ENCODE results near the gene COL5A1. TPM values are rescaled to one million over a fixed set of nuclear protein-coding genes. Genes with fewer than 3 reads are reported as not detected.

The COL5A1 gene
- total RNA-seq, 1 donor from 2014 or later, result 18.7 TPM

DNA sequence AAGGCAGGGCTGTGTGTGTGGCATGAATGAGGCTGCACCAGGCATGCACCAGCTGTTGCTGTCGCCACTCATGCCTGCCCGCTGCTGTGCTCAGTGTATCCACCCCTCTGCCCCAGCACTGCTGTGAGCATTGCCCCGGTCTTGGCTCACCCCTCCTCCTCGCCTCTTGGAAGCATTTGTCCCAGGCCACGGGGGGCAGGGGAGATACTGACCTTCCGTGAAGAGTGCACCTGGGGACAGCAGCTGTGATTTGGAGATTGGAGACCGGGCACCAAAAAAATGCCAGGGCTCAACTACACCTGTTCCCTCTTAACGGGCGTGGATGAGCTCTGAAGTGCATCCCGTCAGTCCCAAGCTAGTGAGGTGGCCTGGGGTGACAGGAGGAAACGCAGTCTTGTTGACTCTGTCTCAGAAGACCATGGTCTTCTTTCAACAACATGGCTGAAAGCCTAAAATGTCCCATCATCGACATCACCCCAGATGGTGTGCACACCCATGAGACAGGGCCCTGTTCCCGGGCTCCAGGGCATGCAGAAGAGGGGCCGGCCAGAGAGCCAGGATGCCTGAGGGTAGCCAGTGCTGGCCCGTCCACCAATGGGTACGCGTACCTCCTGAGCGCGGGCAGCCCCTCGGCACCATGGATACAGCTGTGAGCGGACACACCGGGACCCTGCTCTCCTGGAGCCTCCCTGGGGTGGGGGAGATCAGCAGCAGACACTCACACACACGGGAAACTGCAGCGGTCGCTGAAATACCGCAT lies 115.8 kb downstream of the COL5A1 start:
- intact Hi-C loops (cut with DNase I), result no loop called here
- DNase-seq (ENCODE audit: missing footprints), result no peak
- no peak for ATAC-seq

GRCh38 chr9:134758949-134759607 lies 117.5 kb downstream of the COL5A1 start:
- DNase-seq (ENCODE audit: missing footprints), result no peak
- intact Hi-C loops (cut with DNase I), result no loop called here
- no peak for ATAC-seq

GRCh38 chr9:134759913-134760312 lies 118.3 kb downstream of the COL5A1 start:
- DNase-seq (ENCODE audit: missing footprints), result no peak
- no peak for ATAC-seq
- intact Hi-C loops (cut with DNase I), result no loop called here

DNA sequence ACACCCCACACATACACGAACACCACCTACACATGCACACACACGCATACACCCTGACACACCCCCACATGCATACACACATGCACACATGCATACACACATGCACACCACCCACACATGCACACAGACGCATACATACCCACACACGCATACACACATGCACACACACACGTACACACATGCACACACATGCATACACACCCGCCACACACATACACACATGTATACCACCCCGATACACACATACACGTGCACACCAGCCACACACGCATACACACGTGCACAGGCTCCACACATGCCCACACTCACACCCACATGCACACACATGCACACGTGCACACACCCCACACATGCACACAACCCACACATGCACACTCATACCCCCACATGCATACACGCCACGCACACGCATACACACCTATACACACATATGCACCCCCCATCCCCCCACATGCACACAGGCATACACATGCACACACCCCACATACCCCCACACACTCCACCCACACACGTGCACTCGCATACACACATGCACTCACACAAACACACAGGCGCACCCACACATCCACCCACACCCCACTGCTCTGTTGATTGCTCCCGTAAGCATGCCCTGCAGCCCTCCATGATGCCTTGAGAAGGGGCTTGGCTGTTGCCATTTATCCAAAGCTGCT lies 119.3 kb downstream of the COL5A1 start:
- ATAC-seq (no peak), DNase-seq (ENCODE audit: missing footprints) (no peak)
- intact Hi-C loops (cut with DNase I), result no loop called here

GRCh38 chr9:134764473-134765269 lies 123.1 kb downstream of the COL5A1 start:
- ATAC-seq (no peak), DNase-seq (ENCODE audit: missing footprints) (no peak)
- intact Hi-C loops (cut with DNase I), result no loop called here

DNA sequence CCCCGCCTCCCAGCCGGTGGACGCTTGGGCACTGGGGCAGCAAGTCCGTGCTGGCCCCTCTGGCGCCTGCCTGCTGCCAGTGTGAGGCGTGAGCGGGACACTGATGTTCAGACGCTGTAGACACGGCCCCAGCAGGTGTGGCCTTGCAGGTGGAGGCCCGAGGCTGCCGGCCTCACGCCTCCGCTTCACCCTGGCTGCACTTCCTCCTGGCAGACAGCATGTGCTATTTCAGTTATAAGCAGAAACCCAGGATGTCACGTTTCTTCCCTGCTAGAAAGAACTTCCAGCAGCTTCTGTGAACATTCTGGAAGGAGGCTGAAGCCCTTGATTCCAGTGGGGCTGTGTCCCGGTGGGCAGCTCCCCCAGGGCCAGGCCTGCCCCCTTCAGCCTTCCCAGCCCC lies 124.2 kb downstream of the COL5A1 start:
- ATAC-seq (no peak), DNase-seq (ENCODE audit: missing footprints) (no peak)
- intact Hi-C loops (cut with DNase I), result no loop called here

- DNase-seq (ENCODE audit: missing footprints) (no peak), ATAC-seq (no peak)
- intact Hi-C loops (cut with DNase I), result no loop called here
Measured at GRCh38 chr9:134766587-134766986, 125.0 kb downstream of the COL5A1 start.

DNA sequence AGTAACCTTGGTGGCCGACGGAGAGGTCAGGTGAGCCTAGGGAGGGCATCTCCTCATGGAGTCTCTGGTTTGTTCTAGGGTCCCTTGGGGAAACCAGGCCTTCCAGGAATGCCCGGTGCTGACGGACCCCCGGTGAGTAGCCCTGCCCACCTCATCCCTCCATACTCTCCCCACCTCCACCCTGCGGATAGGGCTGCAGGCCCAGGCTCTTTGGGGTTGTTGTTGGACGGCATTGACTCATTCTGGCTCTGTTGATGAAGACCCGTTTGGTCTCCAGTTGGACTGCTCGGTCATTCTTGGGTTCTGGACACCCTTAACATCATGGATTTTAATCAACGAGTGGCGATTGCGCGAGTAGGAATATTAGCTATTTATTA lies 126.7 kb downstream of the COL5A1 start:
- DNase-seq (ENCODE audit: missing footprints), result no peak
- peak; percentile 33 for ATAC-seq
- intact Hi-C loops (cut with DNase I), result no loop called here

GRCh38 chr9:134768709-134769351 lies 127.2 kb downstream of the COL5A1 start:
- peak; percentile 77 for ATAC-seq
- DNase-seq (ENCODE audit: missing footprints), result no peak
- intact Hi-C loops (cut with DNase I), result no loop called here

- ATAC-seq (no peak), DNase-seq (ENCODE audit: missing footprints) (no peak)
- intact Hi-C loops (cut with DNase I), result no loop called here
Measured at GRCh38 chr9:134770972-134771971, 129.7 kb downstream of the COL5A1 start.

- ATAC-seq (no peak), DNase-seq (ENCODE audit: missing footprints) (no peak)
- intact Hi-C loops (cut with DNase I), result no loop called here
Measured at GRCh38 chr9:134772331-134772730, 130.7 kb downstream of the COL5A1 start.

DNA sequence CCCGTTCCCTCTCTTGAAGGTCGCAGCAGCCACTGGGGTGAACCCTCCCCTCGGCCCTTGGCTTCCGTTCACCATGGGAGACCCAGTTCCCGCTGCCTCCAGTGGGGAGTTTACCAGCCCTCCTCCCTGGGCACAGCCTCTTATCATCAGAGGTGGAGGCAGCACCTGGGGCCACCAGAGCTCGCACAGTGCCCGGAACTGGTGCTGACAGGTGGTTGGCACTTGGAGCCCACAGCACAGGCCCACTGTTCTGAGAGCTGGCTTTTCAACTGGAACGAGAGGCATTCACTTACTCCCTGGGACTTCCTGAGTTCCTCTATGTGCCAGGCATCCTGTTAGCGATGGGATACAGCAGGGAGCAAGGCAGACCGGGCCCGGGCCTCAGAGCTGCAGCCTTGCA lies 132.2 kb downstream of the COL5A1 start:
- DNase-seq (ENCODE audit: missing footprints) (no peak), ATAC-seq (peak; percentile 81)
- intact Hi-C loops (cut with DNase I), result no loop called here

GRCh38 chr9:134774410-134774809 lies 132.8 kb downstream of the COL5A1 start:
- no peak for ATAC-seq
- intact Hi-C loops (cut with DNase I), result no loop called here
- no peak for DNase-seq (ENCODE audit: missing footprints)

GRCh38 chr9:134775081-134775951 lies 133.7 kb downstream of the COL5A1 start:
- ATAC-seq (no peak), DNase-seq (ENCODE audit: missing footprints) (no peak)
- intact Hi-C loops (cut with DNase I), result loop anchor here (5.0 kb wide), 1 partner anchor 302 kb away; no protein-coding TSS in a partner anchor

GRCh38 chr9:134776080-134776796 lies 134.6 kb downstream of the COL5A1 start:
- intact Hi-C loops (cut with DNase I), result loop anchor here (5.0 kb wide), 1 partner anchor 301 kb away; no protein-coding TSS in a partner anchor

DNA sequence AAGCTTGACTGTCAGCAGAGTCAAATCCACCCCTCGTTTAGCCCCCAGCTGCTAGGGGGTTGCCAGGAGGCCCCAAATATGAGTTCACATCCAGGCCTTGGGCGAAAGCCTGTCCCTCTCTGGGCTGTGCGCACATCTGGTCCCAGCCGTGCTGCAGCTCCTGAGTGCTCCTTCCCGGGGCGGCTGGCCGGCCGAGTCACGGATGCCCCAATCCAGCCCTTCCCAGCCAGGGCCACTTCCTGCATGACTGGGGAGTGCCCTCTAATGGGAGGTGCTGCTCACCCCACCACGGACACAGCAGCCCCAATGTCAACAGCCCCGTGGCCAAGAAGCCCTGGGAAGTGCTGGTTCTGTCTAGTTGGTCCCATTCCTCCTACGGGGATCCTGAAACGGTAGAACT lies 135.6 kb downstream of the COL5A1 start:
- intact Hi-C loops (cut with DNase I), result loop anchor here (5.0 kb wide), 1 partner anchor 300 kb away; no protein-coding TSS in a partner anchor
- DNase-seq (ENCODE audit: missing footprints), result no peak
- ATAC-seq, result no peak

More at GRCh38 chr9:134776080-134776796, 134.6 kb downstream of the COL5A1 start:
- ATAC-seq, result no peak
- DNase-seq (ENCODE audit: missing footprints), result no peak
